Karpas-422 (cell line): ENCODE data around the gene SRSF3. TPM values are rescaled to one million over a fixed set of nuclear protein-coding genes. Genes with fewer than 3 reads are reported as not detected.

Experiments
- DNase-seq: peaks from one replicate; pipeline ENCODE4 v3.0.0-alpha.2; 2015
- H2AFZ ChIP-seq: fragments of 200-600 bp; sonication (generic); 2 replicates; pipeline ENCODE4 v1.6.1; 2014; ENCODE audit warnings: antibody characterized with exemption, low read length, mixed read lengths
- H3K27ac ChIP-seq: fragments of 200-600 bp; sonication (generic); 2 replicates; pipeline ENCODE4 v1.5.1; 2014; ENCODE audit warnings: mild to moderate bottlenecking, low read length, moderate library complexity
- H3K27me3 ChIP-seq: fragments of 200-600 bp; sonication (generic); 2 replicates; pipeline ENCODE4 v1.6.1; 2014; ENCODE audit warnings: low read length, mixed read lengths
- H3K36me3 ChIP-seq: fragments of 200-600 bp; sonication (generic); 2 replicates; pipeline ENCODE4 v1.6.1; 2014; ENCODE audit warnings: low read length, mixed read lengths; ENCODE audit not compliant: insufficient read depth
- H3K4me1 ChIP-seq: fragments of 200-600 bp; sonication (generic); 2 replicates; pipeline ENCODE4 v1.6.1; 2014; ENCODE audit warnings: mild to moderate bottlenecking, low read length, mixed read lengths
- H3K4me2 ChIP-seq: fragments of 200-600 bp; sonication (generic); 2 replicates; pipeline ENCODE4 v1.6.1; 2014; ENCODE audit warnings: low read length, low read depth, mild to moderate bottlenecking; ENCODE audit not compliant: poor library complexity, severe bottlenecking
- H3K4me3 ChIP-seq: fragments of 200-600 bp; sonication (generic); 2 replicates; pipeline ENCODE4 v1.5.1; 2014; ENCODE audit warnings: mild to moderate bottlenecking, antibody characterized with exemption, low read length, mixed read lengths
- H3K79me2 ChIP-seq: fragments of 200-600 bp; sonication (generic); 2 replicates; pipeline ENCODE4 v1.6.1; 2014; ENCODE audit warnings: mild to moderate bottlenecking, low read length, mixed read lengths
- H3K9ac ChIP-seq: fragments of 200-600 bp; sonication (generic); 2 replicates; pipeline ENCODE4 v1.6.0; 2014; ENCODE audit warnings: low read length
- H3K9me2 ChIP-seq: fragments of 200-600 bp; sonication (generic), shearing (Covaris generic); replicated peaks from 2 replicates; pipeline ENCODE4 v1.6.0; 2014; ENCODE audit warnings: mild to moderate bottlenecking, low read length, moderate library complexity; ENCODE audit not compliant: insufficient read depth
- H3K9me3 ChIP-seq: fragments of 300-700, 200-600 bp; sonication (generic); 2 replicates; pipeline ENCODE4 v1.6.1; 2014; ENCODE audit warnings: low read length, mixed read lengths
- H4K20me1 ChIP-seq: fragments of 200-600 bp; sonication (generic); 2 replicates; pipeline ENCODE4 v1.6.1; 2014; ENCODE audit warnings: mild to moderate bottlenecking, antibody characterized with exemption, low read length, low read depth; ENCODE audit not compliant: insufficient read depth
- total RNA-seq: library from RNA; depleted of rRNA; stranded (reverse); fragments of >200 nt; shearing (Covaris generic); gene quantifications from 2 replicates; pipeline ENCODE4 v1.2.3, GENCODE V29; 2014; ENCODE audit warnings: low replicate concordance; rRNA removed

Gene SRSF3
- total RNA-seq: 216 and 248 TPM in 2 replicates

DNA sequence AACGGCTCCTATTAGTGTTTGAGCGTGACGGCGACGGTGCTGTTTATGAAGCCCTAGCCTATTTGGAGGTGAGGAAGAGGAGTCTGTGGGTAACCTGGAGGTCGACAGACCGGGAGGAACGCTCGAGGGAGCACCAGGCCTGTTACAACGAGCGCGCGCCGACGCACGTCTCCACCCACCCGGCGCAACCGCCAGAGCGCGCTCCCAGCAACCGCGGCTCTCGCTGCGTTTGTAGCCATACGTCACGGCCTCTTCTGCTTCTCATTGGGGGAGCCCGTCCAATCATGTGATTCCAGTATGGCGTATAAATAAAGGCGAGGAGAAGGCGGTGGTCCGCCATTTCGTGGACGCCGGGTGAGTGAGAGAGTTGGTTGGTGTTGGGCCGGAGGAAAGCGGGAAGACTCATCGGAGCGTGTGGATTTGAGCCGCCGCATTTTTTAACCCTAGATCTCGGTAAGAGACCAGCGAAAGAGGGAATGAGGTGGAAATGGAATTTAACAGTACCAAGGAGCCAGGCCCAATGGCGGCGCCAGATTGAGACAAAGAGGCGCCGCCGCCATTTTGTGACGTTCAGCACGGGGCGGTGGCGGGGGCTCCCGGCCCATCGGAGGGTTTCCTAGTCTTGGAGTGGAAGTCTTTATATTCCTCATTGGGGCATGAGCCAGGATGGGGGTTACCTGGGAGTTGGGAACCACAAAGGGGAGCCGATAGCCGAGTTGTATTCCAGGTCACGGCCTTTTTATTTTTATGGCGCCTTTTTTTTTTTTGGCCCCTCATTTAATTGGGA lies at the start of gene SRSF3:
SRSF3 (plus strand) TSS at position 334 of the 787 bp plus-strand sequence. CDS start 2,401 bp downstream, outside the sequence.
- H3K9me3 ChIP-seq: no peaks in the 10 kb centered on the region
- peak within 1 kb of the TSS; percentile 68 for H2AFZ ChIP-seq
- no peaks in the 10 kb centered on the region; the same call in 1 of the 2 replicates for H3K27me3 ChIP-seq
- peak within 1 kb of the TSS; percentile 79 for H3K9ac ChIP-seq
- peak within 1 kb of the TSS; percentile 94 for H3K4me2 ChIP-seq
- peaks cover 45% of the 10 kb centered on the region for H3K36me3 ChIP-seq
- H3K79me2 ChIP-seq: peaks cover 49% of the 10 kb centered on the region
- peak within 1 kb of the TSS; percentile 91 for H3K4me3 ChIP-seq
- peak; percentile 99 for DNase-seq
- H3K27ac ChIP-seq: peak within 1 kb of the TSS; percentile 89
- peaks cover 59% of the 10 kb centered on the region for H3K4me1 ChIP-seq
- peaks cover 43% of the 10 kb centered on the region for H4K20me1 ChIP-seq
- H3K9me2 ChIP-seq: no peaks in the 10 kb centered on the region

DNA sequence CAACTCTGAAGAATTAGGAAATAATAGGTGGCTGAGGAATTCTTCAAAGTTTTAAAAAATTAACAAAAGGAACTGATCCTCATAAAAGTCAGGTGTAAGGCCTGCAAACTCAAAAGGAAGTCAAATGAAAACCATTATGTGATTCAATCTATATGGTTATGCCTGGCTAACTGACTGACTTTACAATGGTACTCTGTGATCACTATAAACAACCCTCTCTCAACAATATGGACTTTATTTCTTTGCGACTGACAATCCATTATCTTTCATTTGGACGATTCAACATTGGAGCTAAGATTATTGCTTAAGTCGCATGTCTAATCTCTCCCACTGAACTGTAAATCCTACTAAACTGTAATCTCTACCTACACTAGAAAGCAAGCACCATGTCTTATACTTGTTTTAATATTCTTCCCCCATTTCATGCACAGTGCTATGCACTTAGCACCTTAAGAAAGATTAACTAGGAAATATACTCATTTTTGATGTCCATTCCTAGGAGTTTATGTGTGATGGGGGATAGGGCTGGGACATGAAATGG lies 48.3 kb upstream of the SRSF3 start:
- no peak for DNase-seq
- H3K4me3 ChIP-seq: peak overlapping the region; percentile 81
- H3K4me2 ChIP-seq: peak overlapping the region; percentile 93
- H3K79me2 ChIP-seq: peaks cover 59% of the 10 kb centered on the region
- H3K36me3 ChIP-seq: no peaks in the 10 kb centered on the region
- peak overlapping the region; percentile 85 for H3K9ac ChIP-seq
- H3K4me1 ChIP-seq: peaks cover 43% of the 10 kb centered on the region
- no peaks in the 10 kb centered on the region for H3K9me2 ChIP-seq
- H2AFZ ChIP-seq: 0 out of 2 replicates have a peak overlapping the region, but pooled peaks have one; percentile 8
- no peaks in the 10 kb centered on the region for H4K20me1 ChIP-seq
- H3K27ac ChIP-seq: peak overlapping the region; percentile 74
- H3K9me3 ChIP-seq: no peaks in the 10 kb centered on the region
- H3K27me3 ChIP-seq: no peaks in the 10 kb centered on the region

DNA sequence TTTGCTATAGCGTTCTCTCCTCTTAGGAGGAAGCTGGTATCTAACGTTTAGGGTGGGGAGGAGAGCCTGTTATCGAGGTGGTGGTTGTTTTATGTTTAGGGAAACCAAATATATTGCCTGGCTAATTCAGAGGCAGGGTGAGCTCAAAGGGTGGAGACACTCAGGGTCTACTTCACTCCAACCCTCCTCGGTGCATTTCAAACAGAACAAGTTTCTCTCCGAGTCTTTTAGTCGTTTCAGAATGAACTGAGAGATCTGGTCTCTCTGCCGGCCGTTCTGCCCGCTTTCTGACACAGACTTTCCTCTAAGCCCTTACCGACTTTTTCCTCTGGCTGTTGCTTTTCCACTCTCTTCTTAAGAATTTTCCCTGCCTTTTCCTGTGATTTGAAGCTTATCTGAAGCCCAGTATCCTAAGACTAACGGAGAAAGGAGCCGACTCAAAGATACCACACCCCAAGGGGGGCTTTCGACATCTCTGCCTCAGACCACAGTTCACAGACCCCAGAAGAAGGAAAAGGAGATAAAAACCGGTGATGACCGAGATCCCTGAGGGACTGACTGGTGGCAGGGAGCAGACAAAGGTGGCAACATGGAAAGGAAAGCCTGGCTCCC lies 47.7 kb upstream of the SRSF3 start:
- H3K27ac ChIP-seq: peak overlapping the region; percentile 74
- H2AFZ ChIP-seq: 0 out of 2 replicates have a peak overlapping the region, but pooled peaks have one; percentile 8
- no peaks in the 10 kb centered on the region for H4K20me1 ChIP-seq
- H3K4me3 ChIP-seq: peak overlapping the region; percentile 81
- H3K4me1 ChIP-seq: peaks cover 48% of the 10 kb centered on the region
- peaks cover 53% of the 10 kb centered on the region for H3K79me2 ChIP-seq
- no peaks in the 10 kb centered on the region for H3K9me3 ChIP-seq
- H3K4me2 ChIP-seq: peak overlapping the region; percentile 93
- H3K36me3 ChIP-seq: no peaks in the 10 kb centered on the region
- H3K9ac ChIP-seq: peak overlapping the region; percentile 85
- H3K9me2 ChIP-seq: no peaks in the 10 kb centered on the region
- no peaks in the 10 kb centered on the region for H3K27me3 ChIP-seq
- DNase-seq: peak; percentile 68

DNA sequence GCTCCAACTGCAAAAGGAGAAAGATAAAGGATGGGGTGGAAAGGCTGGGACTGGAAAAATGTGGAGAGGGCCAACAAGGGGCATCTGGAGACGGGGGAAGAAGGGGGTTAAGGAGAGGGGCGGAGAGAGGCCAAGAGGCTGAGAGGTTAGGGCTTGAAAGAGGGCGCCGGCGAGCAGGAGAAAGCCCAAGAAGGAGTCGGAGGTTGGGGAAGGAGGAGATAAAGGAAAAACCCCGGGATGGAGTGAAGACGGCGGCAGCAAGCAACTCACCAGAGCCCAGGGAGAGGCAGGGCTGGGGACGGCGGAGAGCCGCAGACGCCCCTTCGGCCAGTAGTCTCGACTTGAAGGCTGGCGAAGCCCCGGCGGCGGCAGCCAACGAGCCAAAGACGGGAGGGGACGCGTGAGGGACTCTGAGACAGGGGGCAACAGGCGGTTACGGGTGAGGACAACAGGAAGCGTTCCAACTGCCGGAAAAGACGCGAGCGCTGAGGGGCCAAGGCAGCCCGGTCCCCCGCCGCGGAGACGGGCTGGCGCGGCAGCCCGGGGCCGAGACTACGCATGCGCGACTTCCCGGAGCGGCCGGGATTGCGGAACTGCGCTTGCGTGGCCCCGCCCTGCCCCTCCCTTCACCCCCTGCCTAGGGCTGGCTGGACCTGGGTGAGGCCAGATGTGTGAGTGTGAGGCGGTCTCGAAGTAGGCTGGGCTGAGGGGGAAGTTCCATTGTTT lies 47.1 kb upstream of the SRSF3 start, which contains the start of gene STK38:
STK38 (minus strand) TSS at position 560 of the 726 bp plus-strand sequence. CDS start 7,277 bp downstream, outside the sequence.
- peaks cover 48% of the 10 kb centered on the region for H3K4me1 ChIP-seq
- H3K27ac ChIP-seq: peak within 1 kb of the TSS; percentile 74
- peak; percentile 96 for DNase-seq
- no peaks in the 10 kb centered on the region for H3K27me3 ChIP-seq
- H3K4me2 ChIP-seq: peak within 1 kb of the TSS; percentile 93
- H4K20me1 ChIP-seq: no peaks in the 10 kb centered on the region
- H3K9me3 ChIP-seq: no peaks in the 10 kb centered on the region
- H2AFZ ChIP-seq: peak within 1 kb of the TSS; percentile 72; the same call in 1 of the 2 replicates
- H3K4me3 ChIP-seq: peak within 1 kb of the TSS; percentile 81
- H3K9me2 ChIP-seq: no peaks in the 10 kb centered on the region
- H3K36me3 ChIP-seq: no peaks in the 10 kb centered on the region
- peak within 1 kb of the TSS; percentile 85 for H3K9ac ChIP-seq
- peaks cover 46% of the 10 kb centered on the region for H3K79me2 ChIP-seq

DNA sequence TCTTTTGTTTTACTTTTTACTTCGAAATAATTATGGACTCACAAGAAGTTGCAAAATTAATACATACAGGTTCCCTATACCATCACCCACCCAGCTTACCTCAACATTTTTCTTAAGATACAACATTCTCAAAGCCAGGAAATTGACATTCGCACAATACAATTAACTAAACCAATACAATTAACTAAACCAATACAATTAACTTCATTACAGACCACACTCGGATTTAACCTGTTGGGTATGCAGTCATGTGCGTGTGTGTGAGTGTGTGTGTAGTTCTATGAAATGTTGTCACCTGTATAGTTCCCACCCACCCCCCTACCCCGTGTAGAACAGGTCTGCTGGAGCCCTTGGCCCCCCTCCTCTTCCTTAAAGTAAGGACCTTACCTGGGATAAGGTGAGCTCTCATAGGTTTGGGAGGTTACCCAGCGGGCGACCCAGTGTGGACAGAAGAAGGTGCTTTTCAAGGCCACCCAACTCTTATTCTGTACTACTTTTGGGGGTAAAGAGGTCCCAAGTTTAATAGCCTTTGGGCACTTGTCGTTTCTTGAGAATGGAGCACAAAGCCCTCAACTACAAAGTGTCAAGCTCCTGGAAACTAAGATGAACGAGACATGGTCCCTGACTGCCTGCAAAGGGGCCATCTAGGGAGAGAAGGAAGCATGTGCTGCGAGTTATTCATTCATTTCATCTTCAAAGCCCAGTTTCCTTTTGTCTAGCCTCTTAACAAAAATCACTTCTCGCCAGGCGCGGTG lies 46.3 kb upstream of the SRSF3 start:
- Histone ChIP-seq H3K79me2 (peaks cover 42% of the 10 kb centered on the region), H3K9me2 (no peaks in the 10 kb centered on the region), H3K4me3 (peak overlapping the region; percentile 81), H2AFZ (no peak overlapping the region; the same call in 1 of the 2 replicates), H3K27me3 (no peaks in the 10 kb centered on the region), H3K36me3 (no peaks in the 10 kb centered on the region), H3K4me1 (peaks cover 48% of the 10 kb centered on the region), H3K4me2 (peak overlapping the region; percentile 93), H3K27ac (peak overlapping the region; percentile 34; the same call in 1 of the 2 replicates), H3K9me3 (no peaks in the 10 kb centered on the region), H3K9ac (peak overlapping the region; percentile 54), H4K20me1 (no peaks in the 10 kb centered on the region)
- DNase-seq: peak; percentile 42

DNA sequence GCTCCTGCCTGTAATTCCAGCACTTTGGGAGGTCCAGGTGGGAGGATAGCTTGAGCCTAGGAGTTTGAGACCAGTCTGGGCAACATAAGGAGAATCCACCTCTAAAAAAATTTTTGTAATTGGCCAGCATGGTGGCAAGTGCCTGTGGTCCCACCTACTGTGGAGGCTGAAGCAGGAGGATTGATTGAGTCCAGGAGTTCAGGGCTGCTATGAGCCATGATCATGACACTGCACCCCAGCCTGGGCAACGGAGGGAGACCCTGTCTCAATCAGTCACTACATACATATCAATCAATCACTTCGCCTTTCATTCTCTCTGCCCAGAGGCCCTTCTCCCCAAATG lies 45.8 kb upstream of the SRSF3 start:
- Histone ChIP-seq H3K9ac (no peak overlapping the region), H3K4me3 (no peak overlapping the region), H3K4me2 (no peak overlapping the region), H3K9me2 (no peaks in the 10 kb centered on the region), H3K79me2 (peaks cover 38% of the 10 kb centered on the region), H2AFZ (no peak overlapping the region; the same call in 1 of the 2 replicates), H4K20me1 (no peaks in the 10 kb centered on the region), H3K36me3 (no peaks in the 10 kb centered on the region), H3K4me1 (peaks cover 48% of the 10 kb centered on the region), H3K9me3 (no peaks in the 10 kb centered on the region), H3K27me3 (no peaks in the 10 kb centered on the region), H3K27ac (no peak overlapping the region)
- DNase-seq: no peak

DNA sequence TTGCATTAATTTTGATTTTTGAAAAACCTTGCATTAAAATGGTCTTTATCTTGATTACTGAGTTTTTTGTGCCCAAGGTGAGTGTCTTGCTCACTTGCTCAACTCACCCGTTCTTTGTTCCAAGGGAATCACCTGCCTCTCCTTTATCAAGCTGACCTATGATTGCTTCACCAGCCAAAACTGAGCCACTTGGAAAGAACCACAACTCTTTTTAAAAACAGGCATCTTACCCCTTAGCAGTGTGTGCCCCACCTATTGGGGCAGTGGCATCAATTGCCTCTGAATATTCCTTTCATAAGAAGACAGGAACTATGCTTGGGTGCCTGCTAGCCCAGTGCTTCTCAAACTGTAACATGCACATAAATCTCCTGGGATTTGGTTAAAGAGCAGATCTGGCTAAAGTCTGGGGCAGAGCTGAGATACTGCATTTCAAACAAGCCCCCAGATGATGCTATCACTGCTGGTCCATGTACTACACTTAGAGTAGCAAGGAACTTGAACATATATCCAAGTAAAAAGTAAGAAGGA lies 43.6 kb upstream of the SRSF3 start:
- H3K36me3 ChIP-seq: no peaks in the 10 kb centered on the region
- H3K4me1 ChIP-seq: peaks cover 42% of the 10 kb centered on the region
- H3K9me3 ChIP-seq: no peaks in the 10 kb centered on the region
- H2AFZ ChIP-seq: peak overlapping the region; percentile 75
- H3K79me2 ChIP-seq: peaks cover 17% of the 10 kb centered on the region
- peak overlapping the region; percentile 35 for H3K9ac ChIP-seq
- peak overlapping the region; percentile 61 for H3K4me2 ChIP-seq
- H3K9me2 ChIP-seq: no peaks in the 10 kb centered on the region
- no peaks in the 10 kb centered on the region for H3K27me3 ChIP-seq
- no peaks in the 10 kb centered on the region for H4K20me1 ChIP-seq
- DNase-seq: peak; percentile 85
- peak overlapping the region; percentile 16; the same call in 1 of the 2 replicates for H3K27ac ChIP-seq
- H3K4me3 ChIP-seq: peak overlapping the region; percentile 44
